Astrocyte (in vitro differentiated cells and primary cell): ENCODE measurements around the gene PDP2. TPM values are rescaled to one million over a fixed set of nuclear protein-coding genes. Genes with fewer than 3 reads are reported as not detected.

ENCODE experiments used
- DNase-seq: peaks from one replicate; pipeline ENCODE4 v3.0.0-alpha.2; 2010; ENCODE audit warnings: low read depth
- FAIRE-seq: peaks from 2 replicates; lab custom pipeline; 2011; peaks lifted over from hg19 to GRCh38; lab: Jason Lieb, UNC
- H2AFZ ChIP-seq: 2 replicates; pipeline ENCODE4 v1.6.0; 2012; ENCODE audit warnings: low read depth, low read length, inconsistent platforms
- H3K27ac ChIP-seq: 2 replicates; pipeline ENCODE4 v1.5.1; 2011; ENCODE audit warnings: low read depth, low read length, inconsistent platforms
- H3K27me3 ChIP-seq: 2 replicates; pipeline ENCODE4 v1.6.0; 2011; ENCODE audit warnings: low read length, inconsistent platforms; ENCODE audit not compliant: insufficient read depth
- H3K36me3 ChIP-seq: 2 replicates; pipeline ENCODE4 v1.5.1; 2011; ENCODE audit warnings: low read length, inconsistent platforms; ENCODE audit not compliant: insufficient read depth
- H3K4me1 ChIP-seq: 2 replicates; pipeline ENCODE4 v1.5.1; 2011; ENCODE audit warnings: low read length, inconsistent platforms; ENCODE audit not compliant: insufficient read depth
- H3K4me2 ChIP-seq: 2 replicates; pipeline ENCODE4 v1.6.0; 2012; ENCODE audit warnings: low read length, inconsistent platforms
- H3K4me3 ChIP-seq: 2 replicates; pipeline ENCODE4 v1.5.1; 2011; ENCODE audit warnings: low read depth, mild to moderate bottlenecking, low read length, inconsistent platforms; ENCODE audit not compliant: insufficient read depth
- H3K79me2 ChIP-seq: 2 replicates; pipeline ENCODE4 v1.6.0; 2012; ENCODE audit warnings: mild to moderate bottlenecking, low read length, inconsistent platforms; ENCODE audit not compliant: insufficient read depth
- H3K9ac ChIP-seq: 2 replicates; pipeline ENCODE4 v1.6.0; 2012; ENCODE audit warnings: mild to moderate bottlenecking, low read length, inconsistent platforms
- H3K9me3 ChIP-seq: 2 replicates; pipeline ENCODE4 v1.5.1; 2012; ENCODE audit warnings: low read depth, mild to moderate bottlenecking, low read length, inconsistent platforms; ENCODE audit not compliant: insufficient read depth
- H4K20me1 ChIP-seq: 2 replicates; pipeline ENCODE4 v1.6.0; 2012; ENCODE audit warnings: low read length, inconsistent platforms; ENCODE audit not compliant: insufficient read depth
- H3K27ac Mint-ChIP-seq: one replicate; pipeline ENCODE4 v1.8.0; 2021; ENCODE audit warnings: mild to moderate bottlenecking, mixed read lengths; ENCODE audit not compliant: unreplicated experiment
- H3K27me3 Mint-ChIP-seq: one replicate; pipeline ENCODE4 v1.8.0; 2021; ENCODE audit warnings: low read depth, mixed read lengths; ENCODE audit not compliant: unreplicated experiment
- H3K36me3 Mint-ChIP-seq: one replicate; pipeline ENCODE4 v1.8.0; 2021; ENCODE audit warnings: low read depth, mixed read lengths; ENCODE audit not compliant: unreplicated experiment
- H3K4me1 Mint-ChIP-seq: one replicate; pipeline ENCODE4 v1.8.0; 2021; ENCODE audit warnings: low read depth, mixed read lengths; ENCODE audit not compliant: unreplicated experiment
- H3K4me3 Mint-ChIP-seq: one replicate; pipeline ENCODE4 v1.8.0; 2021; ENCODE audit warnings: mild to moderate bottlenecking, moderate library complexity, mixed read lengths; ENCODE audit not compliant: unreplicated experiment
- H3K9me3 Mint-ChIP-seq: one replicate; pipeline ENCODE4 v1.8.0; 2021; ENCODE audit warnings: mild to moderate bottlenecking, mixed read lengths; ENCODE audit not compliant: unreplicated experiment
- EZH2 ChIP-seq: IDR thresholded peaks from 2 replicates; pipeline ENCODE4 v1.6.1; 2012; ENCODE audit warnings: mild to moderate bottlenecking, low read length, inconsistent platforms; ENCODE audit not compliant: insufficient read depth
- total RNA-seq: library from RNA; stranded (reverse); gene quantifications from 2 replicates; pipeline ENCODE4 v1.2.1, GENCODE V29; 2021
- TF ChIP-seq, protein P1 (sequence below): IDR thresholded peaks from 2 replicates; pipeline ENCODE4 v1.5.1; 2011; ENCODE audit warnings: low read depth, mild to moderate bottlenecking, inconsistent platforms, low read length, moderate library complexity; ENCODE audit not compliant: insufficient read depth

The PDP2 gene
- total RNA-seq, 1 donor from 2014 or later = 16.8 TPM

- no peak for TF ChIP-seq EZH2
- FAIRE-seq = no peak
- DNase-seq = no peak
- Histone ChIP-seq H4K20me1 (no peaks in the 10 kb centered on the region), H3K4me3 (no peak overlapping the region), H2AFZ (no peak overlapping the region), H3K4me2 (no peak overlapping the region), H3K36me3 (no peaks in the 10 kb centered on the region), H3K79me2 (no peaks in the 10 kb centered on the region), H3K4me1 (peaks cover 23% of the 10 kb centered on the region), H3K27ac (no peak overlapping the region), H3K9ac (no peak overlapping the region), H3K27me3 (no peaks in the 10 kb centered on the region), H3K9me3 (no peaks in the 10 kb centered on the region)
- H3K27ac Mint-ChIP-seq = no peak overlapping the region
- peaks cover 3% of the 10 kb centered on the region for H3K27me3 Mint-ChIP-seq
- no peak overlapping the region for H3K4me3 Mint-ChIP-seq
- H3K9me3 Mint-ChIP-seq = no peaks in the 10 kb centered on the region
- H3K36me3 Mint-ChIP-seq = no peaks in the 10 kb centered on the region
- H3K4me1 Mint-ChIP-seq = peaks cover 23% of the 10 kb centered on the region
Observed at GRCh38 chr16:66873685-66874055, 6.6 kb upstream of the PDP2 start.

DNA sequence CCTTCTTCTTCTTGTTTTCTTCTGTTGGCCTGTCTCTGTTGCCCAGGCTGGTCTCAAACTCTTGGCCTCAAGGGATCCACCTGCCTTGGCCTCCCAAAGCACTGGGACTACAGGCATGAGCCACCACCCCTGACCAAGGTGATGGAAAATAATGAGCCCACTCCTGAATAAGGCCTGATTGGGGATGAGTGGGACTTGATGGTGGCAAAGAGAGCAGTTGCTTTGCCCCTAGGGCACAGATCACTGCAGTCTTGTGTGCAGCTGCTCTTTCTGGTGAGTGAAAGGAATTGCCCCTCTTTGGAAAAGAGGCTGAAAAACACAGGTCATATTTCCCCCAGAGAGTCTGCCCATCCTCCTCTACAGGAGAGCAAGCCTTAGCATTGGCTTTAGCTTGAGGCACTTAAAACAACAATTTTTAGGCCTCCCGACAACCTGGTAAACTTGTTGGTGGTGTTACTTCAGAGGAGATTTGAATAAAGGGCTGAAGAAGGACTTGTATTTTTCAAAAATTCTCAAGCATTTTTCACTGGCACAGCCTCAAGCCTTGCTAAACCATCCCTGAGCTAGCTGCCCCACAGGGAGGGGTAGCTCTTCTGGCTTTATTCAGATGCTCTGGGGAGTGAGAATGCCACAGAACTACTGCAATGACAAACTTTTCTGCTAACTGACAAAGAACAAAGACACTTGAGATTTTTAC, 6.1 kb upstream of the PDP2 start:
- Histone ChIP-seq H4K20me1 (no peaks in the 10 kb centered on the region), H3K4me1 (peaks cover 23% of the 10 kb centered on the region), H3K79me2 (no peaks in the 10 kb centered on the region), H3K27me3 (no peaks in the 10 kb centered on the region), H3K9me3 (no peaks in the 10 kb centered on the region), H3K4me2 (peak overlapping the region; percentile 67), H3K4me3 (no peak overlapping the region), H2AFZ (no peak overlapping the region), H3K36me3 (no peaks in the 10 kb centered on the region), H3K27ac (peak overlapping the region; percentile 12), H3K9ac (no peak overlapping the region)
- peak overlapping the region; percentile 50 for H3K27ac Mint-ChIP-seq
- no peak for FAIRE-seq
- no peaks in the 10 kb centered on the region for H3K36me3 Mint-ChIP-seq
- peak; percentile 58 for DNase-seq
- peaks cover 3% of the 10 kb centered on the region for H3K27me3 Mint-ChIP-seq
- no peaks in the 10 kb centered on the region for H3K9me3 Mint-ChIP-seq
- TF ChIP-seq, protein P1, sequence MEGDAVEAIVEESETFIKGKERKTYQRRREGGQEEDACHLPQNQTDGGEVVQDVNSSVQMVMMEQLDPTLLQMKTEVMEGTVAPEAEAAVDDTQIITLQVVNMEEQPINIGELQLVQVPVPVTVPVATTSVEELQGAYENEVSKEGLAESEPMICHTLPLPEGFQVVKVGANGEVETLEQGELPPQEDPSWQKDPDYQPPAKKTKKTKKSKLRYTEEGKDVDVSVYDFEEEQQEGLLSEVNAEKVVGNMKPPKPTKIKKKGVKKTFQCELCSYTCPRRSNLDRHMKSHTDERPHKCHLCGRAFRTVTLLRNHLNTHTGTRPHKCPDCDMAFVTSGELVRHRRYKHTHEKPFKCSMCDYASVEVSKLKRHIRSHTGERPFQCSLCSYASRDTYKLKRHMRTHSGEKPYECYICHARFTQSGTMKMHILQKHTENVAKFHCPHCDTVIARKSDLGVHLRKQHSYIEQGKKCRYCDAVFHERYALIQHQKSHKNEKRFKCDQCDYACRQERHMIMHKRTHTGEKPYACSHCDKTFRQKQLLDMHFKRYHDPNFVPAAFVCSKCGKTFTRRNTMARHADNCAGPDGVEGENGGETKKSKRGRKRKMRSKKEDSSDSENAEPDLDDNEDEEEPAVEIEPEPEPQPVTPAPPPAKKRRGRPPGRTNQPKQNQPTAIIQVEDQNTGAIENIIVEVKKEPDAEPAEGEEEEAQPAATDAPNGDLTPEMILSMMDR = no peak
- no peak for TF ChIP-seq EZH2
- H3K4me1 Mint-ChIP-seq = peaks cover 24% of the 10 kb centered on the region
- H3K4me3 Mint-ChIP-seq = no peak overlapping the region

DNA sequence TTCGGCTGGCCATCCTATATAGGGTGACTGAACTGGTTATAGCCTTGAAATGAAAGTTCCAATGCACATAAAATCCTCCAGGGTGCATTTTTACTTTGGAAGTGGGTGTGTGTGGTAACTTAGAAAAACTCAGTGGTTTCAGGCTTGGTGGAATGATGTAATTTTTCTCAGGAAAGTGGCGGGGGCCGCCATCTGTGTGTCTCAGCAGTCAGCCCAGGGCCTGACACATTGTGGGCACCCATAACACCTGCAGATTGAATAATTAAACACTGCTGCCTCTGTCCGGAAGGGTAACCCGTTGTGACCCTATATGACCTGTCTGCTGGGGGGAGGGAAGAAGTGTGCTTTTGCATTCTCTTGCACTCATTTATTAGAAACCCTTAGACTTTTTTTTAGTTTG, 2.2 kb upstream of the PDP2 start:
- FAIRE-seq (no peak), DNase-seq (peak; percentile 54)
- H3K4me3 Mint-ChIP-seq = no peak overlapping the region
- Histone ChIP-seq H2AFZ (no peak overlapping the region), H3K27me3 (no peaks in the 10 kb centered on the region), H3K79me2 (peaks cover 17% of the 10 kb centered on the region), H3K9ac (no peak overlapping the region), H3K4me1 (peaks cover 26% of the 10 kb centered on the region), H3K9me3 (no peaks in the 10 kb centered on the region), H4K20me1 (peaks cover 8% of the 10 kb centered on the region), H3K4me2 (no peak overlapping the region), H3K4me3 (no peak overlapping the region), H3K36me3 (no peaks in the 10 kb centered on the region), H3K27ac (no peak overlapping the region)
- H3K9me3 Mint-ChIP-seq = no peaks in the 10 kb centered on the region
- TF ChIP-seq, protein P1 = no peak
- no peak for TF ChIP-seq EZH2
- H3K27me3 Mint-ChIP-seq = no peaks in the 10 kb centered on the region
- H3K36me3 Mint-ChIP-seq = no peaks in the 10 kb centered on the region
- H3K4me1 Mint-ChIP-seq = peaks cover 26% of the 10 kb centered on the region
- peak overlapping the region; percentile 29 for H3K27ac Mint-ChIP-seq
